Activated CD4-positive, alpha-beta T cell treated with anti-CD3 and anti-CD28 coated beads, Interleukin-2, amount 10 ng/mL, durations not matched to agents 7 days and 5 days (primary cell): ENCODE measurements around the gene CIP2A. TPM values are rescaled to one million over a fixed set of nuclear protein-coding genes. Genes with fewer than 3 reads are reported as not detected.

Source experiments
- CTCF ChIA-PET: fragments of 350-600 bp; sonication (Branson Sonifier 250); formaldehyde crosslinking; loops from one replicate; lab custom pipeline; 2021; ENCODE audit warnings: antibody characterized with exemption; lab: Charles Lee
- POLR2A ChIA-PET: fragments of 350-600 bp; sonication (Branson Sonifier 250); formaldehyde crosslinking; loops from one replicate; lab custom pipeline; 2021; ENCODE audit warnings: antibody characterized with exemption; lab: Charles Lee
- DNase-seq: peaks from one replicate; pipeline ENCODE4 v3.0.0-alpha.2; 2020
- H3K27ac Mint-ChIP-seq: one replicate; pipeline ENCODE4 v1.8.0; 2021; ENCODE audit warnings: mild to moderate bottlenecking, moderate library complexity, mixed read lengths
- H3K27me3 Mint-ChIP-seq: one replicate; pipeline ENCODE4 v1.8.0; 2021; ENCODE audit warnings: mixed read lengths
- H3K36me3 Mint-ChIP-seq: one replicate; pipeline ENCODE4 v1.8.0; 2021; ENCODE audit warnings: low read depth, mixed read lengths
- H3K4me1 Mint-ChIP-seq: one replicate; pipeline ENCODE4 v1.8.0; 2021; ENCODE audit warnings: mixed read lengths
- H3K4me3 Mint-ChIP-seq: one replicate; pipeline ENCODE4 v1.8.0; 2021; ENCODE audit warnings: mild to moderate bottlenecking, moderate library complexity, mixed read lengths
- H3K9me3 Mint-ChIP-seq: one replicate; pipeline ENCODE4 v1.8.0; 2021; ENCODE audit warnings: mixed read lengths
- total RNA-seq, 2 experiments: library from RNA; stranded (reverse); gene quantifications; one replicate each; pipeline ENCODE4 v1.2.3, GENCODE V29; 2021

CIP2A gene
- total RNA-seq, 2 experiments from 2014 or later = 57.5 to 62.4 TPM

DNA sequence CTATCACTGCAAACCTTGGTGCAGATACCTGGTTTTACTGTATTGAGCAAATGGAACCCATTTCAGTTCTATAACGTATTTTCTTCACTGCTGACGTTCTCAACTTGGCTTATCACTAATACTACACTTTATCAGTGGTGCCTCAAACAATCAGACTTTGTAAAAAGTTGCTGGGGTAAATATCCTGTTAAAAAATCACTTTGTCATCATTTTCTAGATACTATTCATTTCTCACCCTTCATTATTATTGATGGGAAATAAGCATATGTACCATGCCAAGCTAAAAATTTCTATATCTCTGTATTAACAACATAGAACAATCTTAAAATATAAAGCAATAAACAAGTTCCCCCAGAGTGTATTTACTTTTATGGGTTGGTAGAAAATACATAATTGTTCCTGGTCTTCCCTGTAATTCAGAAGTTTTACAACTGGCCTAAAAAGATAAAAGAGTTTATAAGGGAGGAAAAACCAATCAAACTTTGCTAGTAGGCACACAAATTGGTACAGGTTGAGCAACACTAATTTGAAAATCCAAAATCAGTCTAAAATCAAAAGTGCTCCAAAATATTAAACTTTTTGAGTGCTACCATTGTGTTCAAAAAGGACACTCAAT is 33.2 kb downstream of the CIP2A start:
- Mint-ChIP-seq H3K27me3 (no peaks in the 10 kb centered on the region), H3K4me1 (peaks cover 2% of the 10 kb centered on the region), H3K36me3 (peaks cover 52% of the 10 kb centered on the region), H3K4me3 (no peak overlapping the region), H3K9me3 (no peaks in the 10 kb centered on the region), H3K27ac (no peak overlapping the region)
- POLR2A ChIA-PET = no interaction called here
- DNase-seq = no peak
- CTCF ChIA-PET = no interaction called here

DNA sequence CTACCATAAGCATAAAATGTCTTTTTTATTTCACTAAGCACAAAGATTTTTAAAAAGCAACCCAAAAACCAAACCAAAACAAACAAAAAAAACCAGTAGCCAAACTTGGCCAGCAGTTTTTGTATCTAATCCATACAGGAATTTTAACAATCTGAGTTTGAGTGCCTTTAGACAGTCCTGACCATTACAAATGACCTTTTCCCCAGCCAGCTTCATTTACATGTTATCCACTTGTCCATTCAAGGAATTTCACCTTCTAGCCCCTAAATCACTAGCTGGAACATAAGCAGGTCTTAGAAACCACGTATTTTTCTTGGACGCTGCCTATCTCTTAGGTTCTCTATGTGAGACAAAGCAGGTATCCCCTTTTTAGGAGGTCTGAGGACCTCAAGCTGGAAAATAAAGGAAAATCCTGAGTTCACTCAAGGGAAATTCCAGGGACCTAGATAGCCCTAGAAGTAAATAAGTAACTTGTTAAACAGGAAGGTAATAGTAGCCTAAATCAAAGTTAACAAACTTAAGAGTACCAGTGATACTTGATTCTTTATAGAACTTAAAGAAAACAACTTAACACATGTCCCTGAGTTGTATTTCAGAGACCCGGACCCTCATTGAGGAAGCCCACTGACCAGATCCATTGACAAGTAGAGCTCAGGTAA is 34.2 kb downstream of the CIP2A start:
- H3K27ac Mint-ChIP-seq = no peak overlapping the region

DNA sequence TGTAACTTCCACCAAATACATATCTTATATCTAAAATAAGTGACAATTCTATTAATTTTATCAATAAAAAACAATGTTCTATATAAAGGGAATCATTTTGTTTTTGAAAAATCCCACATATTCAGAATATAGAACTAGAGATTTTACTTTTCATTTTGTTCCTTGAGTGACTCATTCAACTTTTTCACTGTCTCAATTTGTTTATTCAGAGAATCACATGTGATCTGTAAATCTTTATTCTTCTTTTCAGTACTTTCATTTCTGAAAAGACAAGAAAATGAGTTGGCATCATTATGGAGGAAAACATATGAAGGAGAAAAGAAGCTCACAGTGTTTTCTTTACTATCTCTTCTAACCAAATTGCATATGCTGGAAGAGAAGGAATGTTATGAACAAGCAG is 35.0 kb downstream of the CIP2A start:
- H3K4me1 Mint-ChIP-seq = peaks cover 2% of the 10 kb centered on the region
- no peaks in the 10 kb centered on the region for H3K9me3 Mint-ChIP-seq
- peaks cover 41% of the 10 kb centered on the region for H3K36me3 Mint-ChIP-seq
- DNase-seq = no peak
- peak overlapping the region; percentile 34 for H3K27ac Mint-ChIP-seq
- CTCF ChIA-PET = no interaction called here
- H3K4me3 Mint-ChIP-seq = no peak overlapping the region
- POLR2A ChIA-PET = no interaction called here
- no peaks in the 10 kb centered on the region for H3K27me3 Mint-ChIP-seq

More for the DNA sequence above, 34.2 kb downstream of the CIP2A start:
- H3K4me3 Mint-ChIP-seq = no peak overlapping the region
- no peaks in the 10 kb centered on the region for H3K27me3 Mint-ChIP-seq
- POLR2A ChIA-PET = no interaction called here
- CTCF ChIA-PET = no interaction called here
- H3K9me3 Mint-ChIP-seq = no peaks in the 10 kb centered on the region
- no peak for DNase-seq
- H3K36me3 Mint-ChIP-seq = peaks cover 42% of the 10 kb centered on the region
- H3K4me1 Mint-ChIP-seq = peaks cover 2% of the 10 kb centered on the region

DNA sequence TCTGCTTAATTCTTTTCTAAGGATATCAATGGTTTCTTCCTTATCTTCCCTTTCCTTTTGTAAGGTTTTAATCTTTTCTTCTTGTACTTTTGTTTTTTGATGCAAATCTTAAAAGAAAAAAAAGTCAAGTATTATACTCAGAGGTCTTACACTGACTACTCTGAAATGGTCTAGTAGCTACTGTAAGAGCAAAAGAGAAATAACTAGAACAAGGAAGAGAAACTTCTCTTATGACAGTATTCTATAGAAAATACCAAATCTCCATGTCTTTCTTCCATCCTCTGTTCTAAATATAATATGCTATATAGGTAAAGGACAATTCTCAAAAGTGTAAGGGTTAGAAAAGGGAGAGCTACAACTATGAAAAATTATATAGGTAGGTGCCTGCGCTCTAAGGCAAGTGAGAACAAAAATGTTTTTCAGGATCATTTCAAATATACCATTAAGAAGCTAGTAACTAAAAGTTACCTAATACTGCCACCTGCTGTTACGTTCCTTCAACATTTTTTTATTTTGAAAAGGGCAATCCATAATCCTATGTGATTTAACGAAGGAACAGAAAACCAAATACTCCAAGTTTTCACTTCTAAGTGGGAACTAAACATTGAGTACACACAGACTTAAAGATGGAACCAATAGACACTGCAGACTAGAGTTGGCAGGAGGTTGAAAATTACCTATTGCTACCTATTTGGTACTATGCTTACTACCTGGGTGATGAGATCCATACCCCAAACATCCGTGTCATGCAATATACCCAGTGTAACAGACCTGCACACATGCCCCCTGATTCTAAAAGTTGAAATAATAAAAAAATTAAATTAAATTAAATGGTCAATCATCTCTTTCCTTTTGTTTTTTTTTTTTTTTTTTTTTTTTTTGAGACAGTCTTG is 36.7 kb downstream of the CIP2A start:
- H3K27me3 Mint-ChIP-seq = no peaks in the 10 kb centered on the region

DNA sequence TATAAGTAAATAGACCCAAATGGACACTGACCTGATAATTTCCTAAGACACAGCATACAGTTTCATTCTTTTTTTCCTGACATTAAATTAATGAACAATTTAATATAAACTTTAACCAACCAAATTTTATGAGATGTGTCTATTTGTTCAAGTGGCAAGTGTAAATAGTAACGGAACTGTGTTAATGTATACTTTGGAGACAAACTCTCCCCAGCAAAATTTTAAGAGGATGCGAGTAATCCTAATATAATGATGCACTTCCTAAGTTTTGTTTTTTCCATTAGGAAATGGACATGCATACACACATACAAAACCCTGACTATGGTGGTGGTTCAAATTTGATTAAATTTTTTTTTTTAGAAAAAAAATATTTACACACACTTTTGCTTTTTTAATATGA is 40.4 kb downstream of the CIP2A start:
- POLR2A ChIA-PET = no interaction called here
- CTCF ChIA-PET = interaction anchor here (0.6 kb wide), 1 partner anchor 1891 kb away, joined by 3 read pairs; no protein-coding TSS in a partner anchor
- Mint-ChIP-seq H3K4me3 (no peak overlapping the region), H3K27me3 (no peaks in the 10 kb centered on the region), H3K4me1 (peaks cover 10% of the 10 kb centered on the region), H3K9me3 (no peaks in the 10 kb centered on the region), H3K36me3 (peaks cover 40% of the 10 kb centered on the region), H3K27ac (no peak overlapping the region)
- DNase-seq = no peak

More for the DNA sequence above, 36.7 kb downstream of the CIP2A start:
- H3K27ac Mint-ChIP-seq = no peak overlapping the region
- H3K36me3 Mint-ChIP-seq = peaks cover 40% of the 10 kb centered on the region
- CTCF ChIA-PET = interaction anchor here (0.9 to 1.3 kb wide), 4 partner anchors 18 to 269 kb away, joined by 3 read pairs; no protein-coding TSS in a partner anchor
- H3K4me3 Mint-ChIP-seq = no peak overlapping the region
- peaks cover 2% of the 10 kb centered on the region for H3K4me1 Mint-ChIP-seq
- peak; percentile 35 for DNase-seq
- POLR2A ChIA-PET = no interaction called here
- H3K9me3 Mint-ChIP-seq = no peaks in the 10 kb centered on the region

DNA sequence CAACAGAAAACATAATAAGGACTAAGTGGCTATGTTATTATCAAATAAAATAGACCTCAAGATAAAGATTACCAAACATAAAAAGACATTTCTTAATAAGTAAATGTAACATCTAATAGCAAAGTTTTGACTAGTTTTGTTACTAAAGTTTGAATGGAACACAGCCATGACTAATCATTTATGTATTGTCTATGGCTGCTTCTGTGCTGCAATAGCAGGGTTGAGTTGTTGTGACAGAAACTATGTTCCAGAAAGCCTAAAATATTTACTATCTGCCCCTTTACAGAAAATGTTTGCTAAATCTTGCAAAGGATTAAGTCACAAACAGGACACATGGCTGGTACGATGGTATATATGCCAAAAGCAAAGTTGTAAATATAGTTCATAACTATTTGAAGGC is 40.9 kb downstream of the CIP2A start:
- peaks cover 10% of the 10 kb centered on the region for H3K4me1 Mint-ChIP-seq
- POLR2A ChIA-PET = no interaction called here

DNA sequence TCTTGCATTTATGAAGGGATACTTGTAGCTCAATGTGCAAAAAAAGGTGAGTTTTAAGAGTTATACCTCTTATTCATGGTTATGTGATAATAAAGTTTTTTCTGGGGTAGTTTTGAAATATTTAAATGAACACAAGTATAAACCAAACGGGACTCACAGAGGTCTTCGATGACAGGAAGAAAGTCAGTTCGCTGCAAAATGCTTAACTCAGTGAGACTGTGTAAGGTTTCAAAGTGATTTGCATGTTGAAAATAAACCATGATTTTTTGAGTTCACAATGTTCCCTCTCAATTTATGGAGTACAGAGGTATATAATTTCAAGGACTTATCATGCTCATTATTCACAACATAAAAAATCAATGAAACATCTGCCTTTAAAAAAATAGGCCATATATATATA is 42.5 kb downstream of the CIP2A start:
- DNase-seq = no peak
- no peaks in the 10 kb centered on the region for H3K27me3 Mint-ChIP-seq
- no peak overlapping the region for H3K4me3 Mint-ChIP-seq
- ChIA-PET POLR2A (no interaction called here), CTCF (no interaction called here)
- H3K4me1 Mint-ChIP-seq = peaks cover 10% of the 10 kb centered on the region
- H3K9me3 Mint-ChIP-seq = no peaks in the 10 kb centered on the region
- peak overlapping the region; percentile 64 for H3K27ac Mint-ChIP-seq
- H3K36me3 Mint-ChIP-seq = peaks cover 45% of the 10 kb centered on the region

More for the DNA sequence above, 40.9 kb downstream of the CIP2A start:
- H3K4me3 Mint-ChIP-seq = no peak overlapping the region
- H3K27ac Mint-ChIP-seq = no peak overlapping the region
- DNase-seq = no peak
- CTCF ChIA-PET = no interaction called here
- peaks cover 45% of the 10 kb centered on the region for H3K36me3 Mint-ChIP-seq
- H3K27me3 Mint-ChIP-seq = no peaks in the 10 kb centered on the region
- no peaks in the 10 kb centered on the region for H3K9me3 Mint-ChIP-seq

DNA sequence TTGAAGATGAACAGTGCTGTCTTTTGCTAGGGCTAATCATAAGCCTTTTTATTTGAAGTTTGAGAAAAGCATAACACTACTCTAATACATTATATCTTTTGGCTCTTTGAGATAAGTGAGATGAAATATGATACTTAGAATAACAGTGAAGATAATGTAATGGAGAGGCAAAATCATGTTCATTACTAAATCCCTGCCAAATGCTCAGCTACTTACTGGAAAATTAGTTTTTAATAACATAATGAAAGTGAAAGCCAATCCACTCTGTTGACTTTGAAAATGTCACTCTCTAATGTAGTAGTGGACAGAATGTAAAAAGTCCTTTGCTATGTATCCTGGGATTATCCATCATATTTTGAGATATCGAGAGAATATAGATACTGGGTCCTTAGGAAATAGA is 43.0 kb downstream of the CIP2A start:
- Mint-ChIP-seq H3K4me3 (no peak overlapping the region), H3K9me3 (no peaks in the 10 kb centered on the region), H3K4me1 (peaks cover 10% of the 10 kb centered on the region), H3K36me3 (peaks cover 43% of the 10 kb centered on the region), H3K27ac (peak overlapping the region; percentile 64), H3K27me3 (no peaks in the 10 kb centered on the region)
- CTCF ChIA-PET = no interaction called here
- DNase-seq = no peak
- POLR2A ChIA-PET = no interaction called here

DNA sequence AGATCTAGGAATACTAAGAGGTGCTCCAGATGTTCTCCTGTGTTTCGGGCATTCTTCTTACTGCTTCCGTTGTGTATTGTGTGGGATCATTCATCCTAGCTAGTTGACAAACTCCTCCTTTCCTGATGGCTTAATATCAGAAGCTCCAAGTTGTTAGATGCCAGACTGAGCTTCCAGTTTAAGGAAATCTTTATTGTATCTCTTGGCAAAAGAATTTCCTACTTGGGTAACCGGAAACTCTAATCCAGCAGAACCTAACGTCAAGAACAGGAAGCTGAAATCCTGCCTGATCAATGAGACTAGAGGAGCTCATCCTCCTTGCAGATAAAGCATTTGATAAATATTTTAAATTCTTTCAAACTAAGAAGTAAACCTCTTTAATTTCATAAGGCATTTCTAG is 51.2 kb downstream of the CIP2A start:
- Mint-ChIP-seq H3K27ac (no peak overlapping the region), H3K4me3 (no peak overlapping the region), H3K4me1 (peaks cover 1% of the 10 kb centered on the region), H3K36me3 (peaks cover 9% of the 10 kb centered on the region), H3K27me3 (peaks cover 4% of the 10 kb centered on the region), H3K9me3 (no peaks in the 10 kb centered on the region)
- ChIA-PET CTCF (no interaction called here), POLR2A (no interaction called here)
- DNase-seq = no peak

DNA sequence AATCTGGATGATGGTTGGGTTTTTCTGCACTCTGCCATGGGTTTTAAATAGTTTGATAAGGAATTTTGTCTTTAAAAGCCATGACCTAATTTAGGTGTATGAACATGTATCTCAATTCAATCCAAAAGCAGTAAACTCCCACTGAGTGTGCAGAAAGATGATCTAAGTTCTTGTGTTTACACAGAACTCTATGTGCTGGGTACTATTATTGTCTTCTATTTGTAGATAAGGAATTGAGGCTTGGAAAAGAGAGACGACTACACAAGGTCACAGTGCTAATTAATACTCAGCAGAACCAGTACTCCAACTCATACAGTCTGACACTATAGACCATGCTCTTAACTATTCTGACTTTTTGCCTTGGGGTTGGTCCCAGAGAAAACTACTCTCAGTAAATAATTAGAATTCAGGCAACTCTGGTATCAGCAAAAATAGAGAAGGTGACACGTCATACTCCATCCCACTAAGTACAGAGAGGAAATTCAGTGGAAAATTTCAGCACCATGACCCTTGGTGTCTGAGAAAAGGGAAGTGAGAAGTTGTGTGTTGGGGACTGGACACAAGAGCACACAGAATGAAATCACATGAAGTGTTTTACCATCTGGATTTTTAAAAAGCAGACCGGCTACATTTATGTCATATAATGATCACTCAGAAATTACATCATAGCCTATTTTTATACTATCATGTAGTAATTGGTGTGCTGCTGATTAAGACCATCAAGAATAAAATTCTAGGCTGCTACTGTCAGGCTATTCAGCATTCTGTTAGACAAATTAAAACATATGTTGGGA is 60.6 kb downstream of the CIP2A start:
- no peaks in the 10 kb centered on the region for H3K9me3 Mint-ChIP-seq
- peaks cover 34% of the 10 kb centered on the region for H3K27me3 Mint-ChIP-seq
- H3K4me3 Mint-ChIP-seq = no peak overlapping the region
- CTCF ChIA-PET = no interaction called here
- no peaks in the 10 kb centered on the region for H3K36me3 Mint-ChIP-seq
- POLR2A ChIA-PET = no interaction called here
- H3K27ac Mint-ChIP-seq = no peak overlapping the region
- no peaks in the 10 kb centered on the region for H3K4me1 Mint-ChIP-seq
- no peak for DNase-seq

DNA sequence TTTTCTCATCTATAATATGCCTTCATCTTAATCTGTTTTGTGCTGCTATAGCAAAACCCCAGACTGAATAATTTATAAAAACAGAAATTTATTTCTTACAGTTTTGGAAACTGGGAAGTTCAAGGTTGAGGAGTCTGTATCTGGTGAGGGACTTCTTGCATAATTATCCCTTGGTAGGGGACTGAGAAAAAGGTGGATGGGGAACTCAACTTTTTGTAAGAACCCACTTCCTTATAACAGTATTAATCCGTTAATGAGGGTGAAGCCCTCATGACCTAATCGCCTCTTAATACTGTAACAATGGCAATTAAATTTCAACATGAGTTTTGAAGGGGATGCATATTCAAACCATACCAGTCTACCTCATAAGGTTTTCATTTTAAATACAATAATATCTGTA is 61.4 kb downstream of the CIP2A start:
- ChIA-PET CTCF (no interaction called here), POLR2A (no interaction called here)
- no peak for DNase-seq
- H3K27ac Mint-ChIP-seq = no peak overlapping the region
- no peaks in the 10 kb centered on the region for H3K9me3 Mint-ChIP-seq
- peaks cover 31% of the 10 kb centered on the region for H3K27me3 Mint-ChIP-seq
- H3K4me3 Mint-ChIP-seq = no peak overlapping the region
- H3K36me3 Mint-ChIP-seq = no peaks in the 10 kb centered on the region
- no peaks in the 10 kb centered on the region for H3K4me1 Mint-ChIP-seq

DNA sequence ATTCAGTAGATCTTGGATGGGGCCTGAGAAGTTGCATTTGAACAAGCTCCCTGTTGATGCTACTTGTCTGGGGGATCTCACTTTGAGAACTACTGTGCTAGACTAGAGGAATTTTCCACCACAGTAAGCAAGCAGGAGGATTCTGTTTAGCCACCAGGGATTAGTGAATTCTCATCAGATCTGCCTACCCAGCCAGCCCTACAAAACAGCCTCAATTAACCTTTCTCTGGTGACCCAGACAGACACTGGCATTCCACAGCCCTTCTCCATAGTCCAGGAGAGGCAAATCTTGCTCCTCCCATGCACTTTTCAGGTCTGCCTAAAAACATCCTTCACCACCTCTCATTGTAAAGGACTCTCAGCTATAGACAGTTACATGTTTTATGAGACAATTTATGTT is 62.1 kb downstream of the CIP2A start:
- Mint-ChIP-seq H3K36me3 (no peaks in the 10 kb centered on the region), H3K27ac (no peak overlapping the region), H3K4me3 (no peak overlapping the region), H3K9me3 (no peaks in the 10 kb centered on the region), H3K27me3 (peaks cover 24% of the 10 kb centered on the region), H3K4me1 (no peaks in the 10 kb centered on the region)
- ChIA-PET CTCF (interaction anchor here (1.0 kb wide), 1 partner anchor 20 kb away, joined by 5 read pairs; no protein-coding TSS in a partner anchor), POLR2A (no interaction called here)
- no peak for DNase-seq
